ENCODE results near the gene ZNF638. TPM values are rescaled to one million over a fixed set of nuclear protein-coding genes. Genes with fewer than 3 reads are reported as not detected.
"Not testable (repeated sequence)": the region's sequence is repeated elsewhere in the genome, so short reads cannot be mapped to it uniquely, and the experiment has no call there.

The ZNF638 gene, protein sequence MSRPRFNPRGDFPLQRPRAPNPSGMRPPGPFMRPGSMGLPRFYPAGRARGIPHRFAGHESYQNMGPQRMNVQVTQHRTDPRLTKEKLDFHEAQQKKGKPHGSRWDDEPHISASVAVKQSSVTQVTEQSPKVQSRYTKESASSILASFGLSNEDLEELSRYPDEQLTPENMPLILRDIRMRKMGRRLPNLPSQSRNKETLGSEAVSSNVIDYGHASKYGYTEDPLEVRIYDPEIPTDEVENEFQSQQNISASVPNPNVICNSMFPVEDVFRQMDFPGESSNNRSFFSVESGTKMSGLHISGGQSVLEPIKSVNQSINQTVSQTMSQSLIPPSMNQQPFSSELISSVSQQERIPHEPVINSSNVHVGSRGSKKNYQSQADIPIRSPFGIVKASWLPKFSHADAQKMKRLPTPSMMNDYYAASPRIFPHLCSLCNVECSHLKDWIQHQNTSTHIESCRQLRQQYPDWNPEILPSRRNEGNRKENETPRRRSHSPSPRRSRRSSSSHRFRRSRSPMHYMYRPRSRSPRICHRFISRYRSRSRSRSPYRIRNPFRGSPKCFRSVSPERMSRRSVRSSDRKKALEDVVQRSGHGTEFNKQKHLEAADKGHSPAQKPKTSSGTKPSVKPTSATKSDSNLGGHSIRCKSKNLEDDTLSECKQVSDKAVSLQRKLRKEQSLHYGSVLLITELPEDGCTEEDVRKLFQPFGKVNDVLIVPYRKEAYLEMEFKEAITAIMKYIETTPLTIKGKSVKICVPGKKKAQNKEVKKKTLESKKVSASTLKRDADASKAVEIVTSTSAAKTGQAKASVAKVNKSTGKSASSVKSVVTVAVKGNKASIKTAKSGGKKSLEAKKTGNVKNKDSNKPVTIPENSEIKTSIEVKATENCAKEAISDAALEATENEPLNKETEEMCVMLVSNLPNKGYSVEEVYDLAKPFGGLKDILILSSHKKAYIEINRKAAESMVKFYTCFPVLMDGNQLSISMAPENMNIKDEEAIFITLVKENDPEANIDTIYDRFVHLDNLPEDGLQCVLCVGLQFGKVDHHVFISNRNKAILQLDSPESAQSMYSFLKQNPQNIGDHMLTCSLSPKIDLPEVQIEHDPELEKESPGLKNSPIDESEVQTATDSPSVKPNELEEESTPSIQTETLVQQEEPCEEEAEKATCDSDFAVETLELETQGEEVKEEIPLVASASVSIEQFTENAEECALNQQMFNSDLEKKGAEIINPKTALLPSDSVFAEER (N-terminal part only)
- total RNA-seq: 83.7 TPM

- peak; percentile 89 to 96 (median 95) for DNase-seq (ENCODE audit: low read depth in 2 of 3, low spot score in 2 of 3)
Measured at GRCh38 chr2:71331581-71332434, at the start of gene ZNF638. ZNF638 (plus strand) TSS chr2:71331782; CDS start chr2:71348955, 17,173 bp downstream.

- no peak for DNase-seq (ENCODE audit: low read depth in 2 of 3, low spot score in 2 of 3)
Measured at GRCh38 chr2:71281950-71282349, 49.6 kb upstream of the ZNF638 start.

DNA sequence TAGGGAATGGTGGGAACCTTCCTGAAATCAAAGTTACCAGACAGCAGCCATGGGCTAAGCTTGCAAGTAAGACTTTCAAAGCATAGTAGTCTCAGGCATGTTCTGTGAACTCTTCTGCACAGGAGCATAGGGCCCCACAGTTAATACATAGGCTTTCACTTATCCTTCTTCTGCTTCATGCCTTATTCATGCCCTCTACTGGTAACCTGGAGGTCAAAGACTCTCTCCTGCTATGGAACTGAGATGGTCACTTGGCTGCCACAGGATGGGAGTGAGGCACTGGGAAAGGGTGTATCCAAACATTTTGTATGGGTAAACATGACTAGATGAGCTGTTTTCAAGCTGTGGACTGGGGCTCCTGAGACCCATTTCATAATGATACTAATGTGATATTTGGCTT, 49.1 kb upstream of the ZNF638 start:
- DNase-seq (ENCODE audit: low read depth in 2 of 3, low spot score in 2 of 3): peak in 2 of 3 donors; percentile 5 to 11

DNA sequence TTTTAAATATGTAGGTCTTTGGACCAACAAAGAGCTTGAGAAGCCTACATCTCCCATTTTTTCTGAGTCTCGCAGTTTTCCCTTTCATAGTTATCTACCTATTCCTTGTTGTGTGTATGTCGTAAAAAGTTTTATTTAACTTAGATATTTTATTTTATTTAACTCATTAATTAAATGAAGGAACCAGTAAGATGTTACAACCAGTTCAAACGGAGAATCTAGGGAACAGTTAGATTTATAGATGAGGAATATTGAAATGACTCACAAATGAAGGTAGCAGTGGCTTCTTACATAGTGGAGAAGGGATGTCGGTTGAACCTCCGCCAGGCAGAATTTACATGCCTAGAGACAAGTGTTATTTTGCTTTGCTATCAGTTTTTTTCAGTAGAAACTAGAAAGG, 48.5 kb upstream of the ZNF638 start:
- no peak for DNase-seq (ENCODE audit: low read depth in 2 of 3, low spot score in 2 of 3)

GRCh38 chr2:71285706-71286105, 45.9 kb upstream of the ZNF638 start:
- no peak for DNase-seq (ENCODE audit: low read depth in 2 of 3, low spot score in 2 of 3)

- no peak for DNase-seq (ENCODE audit: low read depth in 2 of 3, low spot score in 2 of 3)
Measured at GRCh38 chr2:71291398-71291797, 40.2 kb upstream of the ZNF638 start.

DNA sequence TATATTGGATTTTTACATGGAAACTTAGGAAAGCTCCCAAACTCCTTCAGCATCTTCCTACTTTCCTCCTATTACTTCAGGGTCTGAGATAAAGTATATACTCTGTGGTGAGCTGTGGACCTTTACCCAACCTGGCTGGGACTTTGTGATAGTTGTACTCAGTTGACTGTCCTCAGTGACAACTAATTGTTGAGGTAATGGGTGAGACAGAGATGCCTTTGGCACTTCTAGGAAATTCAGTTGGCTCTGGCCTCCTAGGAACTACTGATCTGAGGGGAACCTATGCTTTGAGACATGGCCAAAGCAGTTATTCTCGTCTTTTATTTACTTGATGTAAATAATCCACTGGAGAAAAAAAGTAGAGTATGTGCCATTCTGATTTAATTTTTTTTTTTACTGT, 39.4 kb upstream of the ZNF638 start:
- no peak for DNase-seq (ENCODE audit: low read depth in 2 of 3, low spot score in 2 of 3)

GRCh38 chr2:71298914-71299313, 32.7 kb upstream of the ZNF638 start:
- no peak for DNase-seq (ENCODE audit: low read depth in 2 of 3, low spot score in 2 of 3)

DNA sequence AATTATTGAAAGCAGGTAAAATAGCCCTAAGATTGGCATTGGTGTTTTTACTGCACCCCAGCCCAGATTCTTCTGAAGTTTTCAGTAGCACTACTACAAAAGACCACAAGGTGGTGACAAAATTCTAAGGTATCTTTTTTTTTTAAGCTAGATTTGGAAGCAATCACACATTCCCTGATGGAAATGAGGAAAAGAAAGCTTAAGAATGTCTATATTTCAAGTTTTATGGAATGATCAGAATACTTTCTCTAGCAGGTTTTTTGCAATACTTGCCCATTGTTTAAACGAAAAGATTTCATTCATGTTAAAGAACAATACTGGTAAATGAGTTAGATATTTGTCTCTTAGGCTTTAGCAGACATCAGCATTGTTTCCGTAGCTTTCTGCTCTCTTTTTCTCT, 32.1 kb upstream of the ZNF638 start:
- peak in 2 of 3 donors; percentile 24 to 62 for DNase-seq (ENCODE audit: low read depth in 2 of 3, low spot score in 2 of 3)

DNA sequence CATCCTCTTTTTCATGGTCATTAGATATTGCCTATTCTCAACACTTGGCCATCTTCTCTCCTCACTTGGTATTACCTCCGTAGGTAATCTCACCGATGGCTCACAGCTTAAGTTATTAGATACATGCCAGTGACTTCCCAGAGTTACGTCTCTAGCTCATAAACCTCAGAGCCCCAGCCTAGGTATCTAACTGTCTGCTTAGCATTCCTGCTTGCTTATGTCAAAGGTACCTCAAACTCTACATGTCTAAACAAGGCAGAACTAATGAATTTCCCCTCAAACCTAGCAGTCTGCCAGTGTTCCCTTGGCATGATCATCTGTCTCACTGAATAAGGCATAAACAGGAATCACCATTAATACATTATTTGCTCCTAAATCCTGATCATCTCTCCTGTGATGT, 27.7 kb upstream of the ZNF638 start:
- DNase-seq (ENCODE audit: low read depth in 2 of 3, low spot score in 2 of 3): no peak

- DNase-seq (ENCODE audit: low read depth in 2 of 3, low spot score in 2 of 3): no peak
Measured at GRCh38 chr2:71306762-71307161, 24.8 kb upstream of the ZNF638 start.

- no peak for DNase-seq (ENCODE audit: low read depth in 2 of 3, low spot score in 2 of 3)
Measured at GRCh38 chr2:71313016-71313766, 18.4 kb upstream of the ZNF638 start.

GRCh38 chr2:71317060-71317459, 14.5 kb upstream of the ZNF638 start:
- DNase-seq (ENCODE audit: low read depth in 2 of 3, low spot score in 2 of 3): no peak

- not testable (repeated sequence) for DNase-seq (ENCODE audit: low read depth in 2 of 3, low spot score in 2 of 3)
Measured at GRCh38 chr2:71317900-71318299, 13.7 kb upstream of the ZNF638 start.

- no peak for DNase-seq (ENCODE audit: low read depth in 2 of 3, low spot score in 2 of 3)
Measured at GRCh38 chr2:71323386-71323785, 8.2 kb upstream of the ZNF638 start.

DNA sequence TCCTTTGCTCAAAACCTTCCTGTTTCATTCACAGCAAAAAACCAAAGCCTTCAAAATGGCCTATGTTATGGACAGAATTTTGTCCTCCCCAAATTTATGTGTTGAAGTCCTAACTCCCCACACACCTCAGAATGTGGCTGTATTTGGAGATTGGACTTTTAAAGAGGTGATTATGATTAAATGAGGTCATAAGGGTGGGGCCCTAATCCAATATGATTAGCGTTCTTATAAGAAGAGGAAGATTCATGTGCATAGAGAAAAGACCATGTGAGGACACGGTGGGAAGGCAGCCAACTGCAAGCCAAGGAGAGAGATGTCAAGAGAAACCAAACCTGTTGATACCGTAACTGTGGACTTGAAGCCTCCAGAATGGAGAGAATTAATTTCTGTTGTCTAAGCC, 4.6 kb upstream of the ZNF638 start:
- DNase-seq (ENCODE audit: low read depth in 2 of 3, low spot score in 2 of 3): no peak

- no peak for DNase-seq (ENCODE audit: low read depth in 2 of 3, low spot score in 2 of 3)
Measured at GRCh38 chr2:71327916-71328315, 3.7 kb upstream of the ZNF638 start.

- no peak for DNase-seq (ENCODE audit: low read depth in 2 of 3, low spot score in 2 of 3)
Measured at GRCh38 chr2:71330155-71330554, 1.4 kb upstream of the ZNF638 start.

- no peak for DNase-seq (ENCODE audit: low read depth in 2 of 3, low spot score in 2 of 3)
Measured at GRCh38 chr2:71330585-71331330, 824 bp upstream of the ZNF638 start.
